Body of pancreas (tissue), 4 donors: ENCODE results near the gene SH3PXD2B. TPM values are rescaled to one million over a fixed set of nuclear protein-coding genes. Genes with fewer than 3 reads are reported as not detected.

Experiments
- ATAC-seq: fragments of 150-250 bp; one replicate; pipeline ENCODE4 v1.9.1; 2016
- DNase-seq, 4 donors: peaks; one replicate each; pipeline ENCODE4 v3.0.0-alpha.2; 2019
- H3K27ac ChIP-seq, 4 donors: fragments of 200-600 bp; sonication (generic); 1 replicate in 3 of 4; 2 replicates in 1 of 4; pipeline versions ENCODE4 v1.5.1 to v1.6.1; 2016 to 2019; ENCODE audit warnings: mild to moderate bottlenecking in 1 of 4, mixed read lengths in 1 of 4, moderate library complexity in 1 of 4
- H3K27me3 ChIP-seq, 2 donors: fragments of 200-600 bp; sonication (generic); one replicate each; pipeline ENCODE4 v1.6.0; 2016; ENCODE audit warnings: mild to moderate bottlenecking in 1 of 2
- H3K36me3 ChIP-seq, 2 donors: fragments of 200-600 bp; sonication (generic); replicated peaks in 1 of 2; 2 replicates each; pipeline ENCODE4 v1.5.1; 2016; ENCODE audit warnings: low read depth in 2 of 2; ENCODE audit not compliant: insufficient read depth in 1 of 2
- H3K4me1 ChIP-seq: fragments of 200-600 bp; sonication (generic); one replicate; pipeline ENCODE4 v1.6.0; 2016
- H3K4me3 ChIP-seq, 2 donors: fragments of 200-600 bp; sonication (generic); 1 replicate in 1 of 2; 2 replicates in 1 of 2; pipeline ENCODE4 v1.5.1; 2016 to 2019
- H3K9me3 ChIP-seq, 3 donors: fragments of 200-600 bp; sonication (generic); 1 replicate in 2 of 3; 2 replicates in 1 of 3; pipeline ENCODE4 v1.5.1; 2016
- CTCF ChIP-seq, 7 experiments: fragments of 450-650 bp in 4 of 7; fragments of 200-600 bp in 3 of 7; sonication (generic) in 3 of 7; IDR thresholded peaks; one replicate each; pipeline ENCODE4 v1.5.1; 2016 to 2019; ENCODE audit warnings: antibody characterized with exemption in 7 of 7
- POLR2A ChIP-seq, 3 donors: fragments of 450-650 bp; IDR thresholded peaks; one replicate each; pipeline ENCODE4 v1.6.1; 2016; ENCODE audit warnings: antibody characterized with exemption in 3 of 3, mild to moderate bottlenecking in 2 of 3
- WGBS, 2 donors: methylation state at CpG; one replicate each; pipeline ENCODE4 v1.1.5; 2017; 5-methylcytosine and 5-hydroxymethylcytosine counted together
- intact Hi-C: fragments of 100-400 bp; cut with DNase I; formaldehyde crosslinking; loops from one replicate; pipeline ENCODE4 v1.15.1; 2023
- total RNA-seq, 2 donors: library from RNA; depleted of rRNA; stranded (reverse); fragments of >200 nt; gene quantifications; one replicate each; pipeline ENCODE4 v1.1.0, GENCODE V29; 2016

The SH3PXD2B gene
- total RNA-seq, 2 donors from 2014 or later: 9.9 to 16.9 TPM

GRCh38 chr5:172463031-172463430 lies 8.7 kb upstream of the SH3PXD2B start:
- intact Hi-C loops: no loop called here
- Histone ChIP-seq H3K27ac (no peak overlapping the region), H3K36me3 (no peaks in the 10 kb centered on the region), H3K4me1 (no peaks in the 10 kb centered on the region), H3K4me3 (no peak overlapping the region), H3K27me3 (no peaks in the 10 kb centered on the region), H3K9me3 (no peaks in the 10 kb centered on the region)
- no peak for DNase-seq
- ATAC-seq: no peak
- WGBS, 2 donors: 85% methylated on average over 9 of the region's 9 CpGs
- TF ChIP-seq CTCF (IDR thresholded peaks at IDR 0.05) (no peak), POLR2A (IDR thresholded peaks at IDR 0.05) (no peak)

- H3K4me1 ChIP-seq: peaks cover 4% of the 10 kb centered on the region
- ATAC-seq: no peak
- intact Hi-C loops: no loop called here
- H3K27me3 ChIP-seq: no peaks in the 10 kb centered on the region
- no peak overlapping the region for H3K4me3 ChIP-seq
- H3K36me3 ChIP-seq: no peaks in the 10 kb centered on the region
- no peak for TF ChIP-seq CTCF (IDR thresholded peaks at IDR 0.05)
- TF ChIP-seq POLR2A (IDR thresholded peaks at IDR 0.05): no peak
- no peaks in the 10 kb centered on the region for H3K9me3 ChIP-seq
- no peak overlapping the region for H3K27ac ChIP-seq
- no peak for DNase-seq
- WGBS, 2 donors: 90 to 93% methylated on average over 5 of the region's 5 CpGs
Measured at GRCh38 chr5:172459783-172460165, 5.4 kb upstream of the SH3PXD2B start.

- H3K36me3 ChIP-seq: no peaks in the 10 kb centered on the region
- DNase-seq (no peak), ATAC-seq (no peak)
- intact Hi-C loops: no loop called here
- TF ChIP-seq CTCF (IDR thresholded peaks at IDR 0.05) (no peak), POLR2A (IDR thresholded peaks at IDR 0.05) (no peak)
- no peak overlapping the region for H3K27ac ChIP-seq
- H3K9me3 ChIP-seq: no peaks in the 10 kb centered on the region
- WGBS, 2 donors: 72 to 79% methylated on average over 9 of the region's 9 CpGs
- H3K27me3 ChIP-seq: no peaks in the 10 kb centered on the region
- H3K4me3 ChIP-seq: no peak overlapping the region
- peaks cover 6% of the 10 kb centered on the region for H3K4me1 ChIP-seq
Measured at GRCh38 chr5:172458976-172459782, 4.9 kb upstream of the SH3PXD2B start.

- TF ChIP-seq CTCF (IDR thresholded peaks at IDR 0.05) (no peak), POLR2A (IDR thresholded peaks at IDR 0.05) (no peak)
- Histone ChIP-seq H3K9me3 (no peaks in the 10 kb centered on the region), H3K27me3 (no peaks in the 10 kb centered on the region), H3K36me3 (no peaks in the 10 kb centered on the region), H3K4me1 (peaks cover 30% of the 10 kb centered on the region), H3K4me3 (no peak overlapping the region), H3K27ac (no peak overlapping the region)
- DNase-seq: no peak
- intact Hi-C loops: no loop called here
- ATAC-seq: no peak
- 75 to 86% methylated on average over 9 to 10 of the region's 10 CpGs for WGBS, 2 donors
Measured at GRCh38 chr5:172456076-172456722, 1.9 kb upstream of the SH3PXD2B start.
